Cardiac muscle cell (in vitro differentiated cells and primary cell): ENCODE data around the gene PTH1R. TPM values are rescaled to one million over a fixed set of nuclear protein-coding genes. Genes with fewer than 3 reads are reported as not detected.

ENCODE experiments used
- DNase-seq, 2 donors: peaks; one replicate each; pipeline versions ENCODE4 v3.0.0 to v3.0.0-alpha.2; 2010 to 2017; ENCODE audit warnings: low read depth in 1 of 2, low spot score in 1 of 2
- H3K27ac ChIP-seq: fragments of 200-600 bp; sonication (generic); 2 replicates; pipeline ENCODE4 v1.5.1; 2016
- H3K27me3 ChIP-seq: fragments of 200-600 bp; sonication (generic); 2 replicates; pipeline ENCODE4 v1.6.0; 2016; ENCODE audit warnings: control low read depth
- H3K36me3 ChIP-seq: fragments of 200-600 bp; sonication (generic); 2 replicates; pipeline ENCODE4 v1.5.1; 2016; ENCODE audit warnings: control low read depth
- H3K4me1 ChIP-seq: fragments of 200-600 bp; sonication (generic); 2 replicates; pipeline ENCODE4 v1.8.1; 2017; ENCODE audit warnings: low read depth, mild to moderate bottlenecking, mixed run types
- H3K4me3 ChIP-seq: fragments of 200-600 bp; sonication (generic); 2 replicates; pipeline ENCODE4 v1.5.1; 2016; ENCODE audit warnings: mild to moderate bottlenecking
- H3K9me3 ChIP-seq: fragments of 200-600 bp; sonication (generic); 2 replicates; pipeline ENCODE4 v1.5.1; 2017; ENCODE audit warnings: low read depth, mild to moderate bottlenecking, control low read depth
- polyA plus RNA-seq: library from polyadenylated mRNA; unstranded; fragments of >200 nt; fragmentation: Nextera tagmentation; extraction: Ambion mirVana; gene quantifications from 2 replicates; pipeline ENCODE4 v1.2.1, GENCODE V29; 2016
- total RNA-seq: library from RNA; depleted of rRNA; stranded (reverse); fragments of >200 nt; gene quantifications from 2 replicates; pipeline ENCODE4 v1.2.3, GENCODE V29; 2016
- TF ChIP-seq, protein P1 (sequence below): IDR thresholded peaks from 2 replicates; pipeline ENCODE4 v1.5.1; 2012; ENCODE audit warnings: low read depth, mild to moderate bottlenecking, low read length

PTH1R gene
- total and polyA plus RNA-seq, 2 experiments from 2014 or later: 112 to 121 TPM

DNA sequence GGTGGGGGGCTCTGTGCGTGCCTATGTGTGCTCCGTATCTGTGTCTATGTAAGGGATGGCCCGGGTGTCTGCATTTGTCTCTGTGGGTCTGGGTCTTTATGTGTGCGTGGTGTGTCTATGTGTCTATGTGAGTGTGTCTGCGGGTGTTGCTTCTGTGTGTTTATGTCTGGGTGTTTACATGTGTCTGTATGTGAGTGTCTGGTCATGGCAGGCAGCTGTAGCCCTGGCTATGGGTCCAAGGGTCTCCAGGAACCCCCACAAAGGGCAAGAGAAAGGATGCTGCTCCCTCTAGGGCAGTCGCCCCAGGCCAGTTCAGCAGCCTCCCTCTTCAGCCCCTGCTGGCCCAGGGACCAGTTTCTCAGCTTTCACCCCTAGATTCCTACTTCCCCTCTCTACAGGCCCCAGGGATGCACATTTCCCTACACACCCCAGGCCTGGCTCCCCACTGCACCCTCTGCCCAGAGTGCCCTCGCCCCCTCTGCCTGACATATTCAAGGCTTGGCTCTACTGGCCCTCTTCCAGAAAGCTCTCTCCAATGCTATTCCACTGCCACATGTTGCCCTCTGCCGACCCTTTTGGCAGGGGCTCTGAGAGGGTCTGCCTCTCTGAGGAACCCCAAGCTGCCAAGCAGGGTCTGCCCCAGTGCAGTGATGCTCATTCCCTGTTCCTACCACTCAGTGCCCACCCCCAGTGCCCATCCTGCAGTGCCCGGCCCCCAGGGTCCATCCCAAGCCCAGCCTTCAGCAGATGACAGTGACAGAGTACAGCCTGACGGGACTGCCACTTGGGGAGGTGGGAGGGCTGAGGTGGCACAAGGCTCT lies 13.2 kb upstream of the PTH1R start:
- TF ChIP-seq, protein P1, sequence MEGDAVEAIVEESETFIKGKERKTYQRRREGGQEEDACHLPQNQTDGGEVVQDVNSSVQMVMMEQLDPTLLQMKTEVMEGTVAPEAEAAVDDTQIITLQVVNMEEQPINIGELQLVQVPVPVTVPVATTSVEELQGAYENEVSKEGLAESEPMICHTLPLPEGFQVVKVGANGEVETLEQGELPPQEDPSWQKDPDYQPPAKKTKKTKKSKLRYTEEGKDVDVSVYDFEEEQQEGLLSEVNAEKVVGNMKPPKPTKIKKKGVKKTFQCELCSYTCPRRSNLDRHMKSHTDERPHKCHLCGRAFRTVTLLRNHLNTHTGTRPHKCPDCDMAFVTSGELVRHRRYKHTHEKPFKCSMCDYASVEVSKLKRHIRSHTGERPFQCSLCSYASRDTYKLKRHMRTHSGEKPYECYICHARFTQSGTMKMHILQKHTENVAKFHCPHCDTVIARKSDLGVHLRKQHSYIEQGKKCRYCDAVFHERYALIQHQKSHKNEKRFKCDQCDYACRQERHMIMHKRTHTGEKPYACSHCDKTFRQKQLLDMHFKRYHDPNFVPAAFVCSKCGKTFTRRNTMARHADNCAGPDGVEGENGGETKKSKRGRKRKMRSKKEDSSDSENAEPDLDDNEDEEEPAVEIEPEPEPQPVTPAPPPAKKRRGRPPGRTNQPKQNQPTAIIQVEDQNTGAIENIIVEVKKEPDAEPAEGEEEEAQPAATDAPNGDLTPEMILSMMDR: no peak
- Histone ChIP-seq H3K27me3 (no peaks in the 10 kb centered on the region), H3K4me3 (peak overlapping the region; percentile 62), H3K27ac (peak overlapping the region; percentile 100), H3K4me1 (peaks cover 56% of the 10 kb centered on the region), H3K36me3 (peaks cover 9% of the 10 kb centered on the region), H3K9me3 (no peaks in the 10 kb centered on the region)
- no peak for DNase-seq

DNA sequence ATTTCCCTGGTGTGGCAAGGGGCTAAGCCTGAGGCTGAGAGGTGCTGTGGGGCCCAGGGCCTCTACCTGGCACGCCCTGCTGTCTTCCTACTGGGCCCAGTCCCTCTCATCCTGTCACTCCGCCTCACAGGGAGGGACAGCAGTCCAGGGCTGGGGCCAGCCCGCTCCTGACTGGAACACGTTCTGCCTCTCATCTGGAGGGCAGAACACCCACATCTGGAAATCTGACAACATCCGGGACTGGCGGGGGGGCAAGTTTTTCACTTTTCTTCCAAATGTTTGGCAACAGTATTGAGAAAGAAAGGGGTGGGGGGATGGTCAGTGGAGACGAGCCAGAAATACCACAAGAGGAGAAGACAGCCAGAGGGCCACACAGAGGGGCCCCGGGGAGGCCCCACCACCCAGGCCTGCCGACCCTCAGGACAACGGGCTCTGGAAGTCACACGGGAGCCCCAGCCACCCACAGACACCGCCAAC lies 12.5 kb upstream of the PTH1R start:
- Histone ChIP-seq H3K36me3 (peaks cover 2% of the 10 kb centered on the region), H3K27me3 (no peaks in the 10 kb centered on the region), H3K4me3 (no peak overlapping the region), H3K4me1 (peaks cover 49% of the 10 kb centered on the region), H3K27ac (peak overlapping the region; percentile 100), H3K9me3 (no peaks in the 10 kb centered on the region)
- TF ChIP-seq, protein P1: no peak
- peak in 1 of 2 donors; percentile 88 for DNase-seq

DNA sequence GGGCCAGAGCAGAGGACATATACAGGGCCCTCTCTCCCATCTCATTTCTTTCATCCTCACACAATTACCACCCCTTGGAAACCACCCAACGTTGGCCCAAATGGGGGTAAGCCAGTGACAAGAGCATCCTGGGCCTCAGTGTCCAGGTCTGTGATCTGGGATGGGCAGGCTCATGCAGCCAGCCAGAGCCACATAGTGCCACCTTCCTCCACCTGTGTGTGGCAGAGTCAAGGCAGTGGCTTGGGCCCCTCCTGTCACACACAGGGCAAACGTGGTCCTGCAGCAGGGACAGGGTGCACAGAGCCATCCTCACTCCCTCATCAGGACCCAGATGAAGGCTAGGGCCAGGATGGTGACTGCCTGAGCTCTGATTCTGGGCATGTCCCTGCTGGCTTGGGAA lies 12.0 kb upstream of the PTH1R start:
- Histone ChIP-seq H3K4me3 (no peak overlapping the region), H3K27me3 (no peaks in the 10 kb centered on the region), H3K36me3 (no peaks in the 10 kb centered on the region), H3K4me1 (peaks cover 44% of the 10 kb centered on the region), H3K27ac (peak overlapping the region; percentile 100), H3K9me3 (no peaks in the 10 kb centered on the region)
- no peak for DNase-seq
- TF ChIP-seq, protein P1: no peak

DNA sequence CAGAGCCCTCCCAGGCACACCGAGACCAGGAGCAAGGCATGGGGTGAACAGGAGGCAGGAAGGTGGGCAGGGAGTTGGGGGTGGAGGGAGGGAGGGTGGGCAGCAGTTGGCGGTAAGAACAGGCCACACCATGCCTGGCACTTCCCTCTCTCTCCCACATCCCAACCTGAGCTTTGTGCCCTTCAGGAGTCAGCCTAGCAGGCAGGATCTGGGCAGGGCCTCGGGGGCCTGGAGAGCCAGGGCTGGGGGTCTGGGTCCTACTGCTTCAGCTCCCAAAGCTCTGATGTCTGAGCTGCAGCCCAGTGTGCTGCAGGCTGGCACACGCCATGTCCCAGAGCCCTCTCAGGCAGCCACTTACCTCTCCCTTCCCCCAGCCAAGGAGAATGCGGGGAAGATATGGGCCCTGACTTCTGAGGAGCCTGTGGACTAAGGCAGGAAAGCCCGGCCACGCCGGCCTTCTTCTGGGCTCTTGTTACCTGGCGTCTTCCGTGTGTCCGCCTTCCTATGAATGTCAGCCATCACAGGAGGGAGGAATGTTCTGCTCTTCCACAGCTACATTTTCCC lies 11.4 kb upstream of the PTH1R start:
- Histone ChIP-seq H3K27ac (peak overlapping the region; percentile 100), H3K27me3 (no peaks in the 10 kb centered on the region), H3K4me3 (no peak overlapping the region), H3K4me1 (peaks cover 38% of the 10 kb centered on the region), H3K36me3 (no peaks in the 10 kb centered on the region), H3K9me3 (no peaks in the 10 kb centered on the region)
- TF ChIP-seq, protein P1: no peak
- DNase-seq: no peak

DNA sequence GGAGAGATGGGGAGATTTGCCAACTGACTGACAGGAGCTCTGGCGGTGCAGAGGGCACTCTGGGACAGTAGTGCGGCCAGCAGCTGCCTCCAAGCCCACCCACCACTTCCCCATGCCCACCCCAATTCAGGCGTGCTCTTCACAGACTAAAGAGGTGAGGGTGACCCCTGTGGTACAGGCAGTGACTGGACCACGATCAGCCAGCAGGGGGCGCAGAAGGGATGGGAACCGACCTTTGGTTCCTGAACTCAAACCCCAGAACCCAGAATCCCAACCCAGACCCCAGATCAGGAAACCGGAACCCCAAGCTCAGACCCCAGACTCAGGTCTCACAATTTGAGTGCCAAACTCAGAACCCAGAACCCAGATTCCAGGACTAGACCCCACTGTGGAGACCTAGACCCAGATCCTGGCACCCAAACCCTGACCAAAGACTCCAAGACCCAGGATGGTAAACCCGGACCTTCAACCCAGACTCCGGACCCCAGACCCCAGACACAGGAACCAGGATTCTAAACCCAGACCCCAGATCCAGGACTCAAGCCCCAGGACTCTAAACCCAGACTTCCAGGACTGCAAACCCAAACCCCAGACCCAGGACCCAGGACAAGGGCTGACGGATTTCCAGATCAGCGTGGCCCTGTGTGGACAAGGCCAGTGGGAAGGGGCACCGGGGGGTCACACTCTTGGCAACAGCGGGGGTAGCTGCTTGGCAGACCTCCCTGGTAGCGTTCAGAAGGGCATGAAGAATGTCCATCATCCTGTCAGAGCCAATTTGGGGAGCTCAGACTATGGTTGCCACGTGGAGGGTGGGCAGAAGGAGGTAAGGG lies 10.6 kb upstream of the PTH1R start:
- H3K27ac ChIP-seq: peak overlapping the region; percentile 100
- H3K36me3 ChIP-seq: no peaks in the 10 kb centered on the region
- H3K4me1 ChIP-seq: peaks cover 41% of the 10 kb centered on the region
- TF ChIP-seq, protein P1: peak; percentile 91
- H3K9me3 ChIP-seq: no peaks in the 10 kb centered on the region
- DNase-seq: peak; percentile 71 to 84
- no peak overlapping the region for H3K4me3 ChIP-seq
- H3K27me3 ChIP-seq: no peaks in the 10 kb centered on the region
